Central memory CD8-positive, alpha-beta T cell (primary cell): ENCODE results near the gene PTPRM.

Source experiments
- ATAC-seq: fragments of 150-1000 bp; cut with Tn5 transposase; replicated peaks from 2 replicates; pipeline ENCODE4 v1.10.0; 2022; ENCODE audit warnings: mild to moderate bottlenecking, moderate FRiP score, moderate number of reproducible peaks; ENCODE audit not compliant: poor library complexity, severe bottlenecking; ENCODE audit errors: extremely low read depth
- DNase-seq, 2 donors: peaks; one replicate each; pipeline ENCODE4 v3.0.0; 2021; ENCODE audit warnings: low spot score in 2 of 2
- H3K27ac Mint-ChIP-seq: one replicate; pipeline ENCODE4 v1.8.0; 2022; ENCODE audit warnings: low read depth, mild to moderate bottlenecking, moderate library complexity, mixed read lengths
- H3K27me3 Mint-ChIP-seq: one replicate; pipeline ENCODE4 v1.8.0; 2022; ENCODE audit warnings: mixed read lengths
- H3K36me3 Mint-ChIP-seq: one replicate; pipeline ENCODE4 v1.8.0; 2022; ENCODE audit warnings: mild to moderate bottlenecking, moderate library complexity, mixed read lengths; ENCODE audit not compliant: insufficient read depth
- H3K4me1 Mint-ChIP-seq: one replicate; pipeline ENCODE4 v1.8.0; 2022; ENCODE audit warnings: mixed read lengths
- H3K4me3 Mint-ChIP-seq: one replicate; pipeline ENCODE4 v1.8.0; 2022; ENCODE audit warnings: mild to moderate bottlenecking, moderate library complexity, mixed read lengths
- H3K9me3 Mint-ChIP-seq: one replicate; pipeline ENCODE4 v1.8.0; 2022; ENCODE audit warnings: mixed read lengths

Gene PTPRM

DNA sequence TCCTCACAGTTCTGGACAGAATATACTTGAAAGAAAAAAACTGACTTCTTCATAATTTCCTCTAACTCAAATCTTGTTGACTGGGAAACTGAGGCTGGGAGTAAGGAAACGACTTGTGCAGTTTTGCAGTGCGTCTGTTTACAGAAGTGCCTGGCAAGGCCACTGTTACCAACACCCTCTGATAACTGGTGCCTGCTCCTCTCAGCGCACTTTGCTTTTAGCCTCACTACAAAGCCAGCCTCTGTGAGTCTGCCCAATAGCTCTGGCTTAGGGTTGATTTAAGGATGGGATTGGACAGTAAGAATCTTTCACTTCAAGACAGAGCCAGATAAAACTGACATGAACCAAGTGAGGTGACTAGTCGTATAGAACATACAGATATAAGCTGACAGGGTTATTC, 410.8 kb downstream of the PTPRM start:
- Mint-ChIP-seq H3K9me3 (no peaks in the 10 kb centered on the region), H3K4me1 (peaks cover 3% of the 10 kb centered on the region), H3K27ac (no peak overlapping the region), H3K36me3 (no peaks in the 10 kb centered on the region), H3K4me3 (no peak overlapping the region), H3K27me3 (no peaks in the 10 kb centered on the region)
- ATAC-seq, result no peak
- no peak for DNase-seq

- no peaks in the 10 kb centered on the region for H3K36me3 Mint-ChIP-seq
- no peak for DNase-seq
- no peak overlapping the region for H3K27ac Mint-ChIP-seq
- no peaks in the 10 kb centered on the region for H3K27me3 Mint-ChIP-seq
- no peaks in the 10 kb centered on the region for H3K9me3 Mint-ChIP-seq
- peaks cover 12% of the 10 kb centered on the region for H3K4me1 Mint-ChIP-seq
- no peak for ATAC-seq
- no peak overlapping the region for H3K4me3 Mint-ChIP-seq
These were observed 411.7 kb downstream of the PTPRM start for GRCh38 chr18:7978834-7979233.

DNA sequence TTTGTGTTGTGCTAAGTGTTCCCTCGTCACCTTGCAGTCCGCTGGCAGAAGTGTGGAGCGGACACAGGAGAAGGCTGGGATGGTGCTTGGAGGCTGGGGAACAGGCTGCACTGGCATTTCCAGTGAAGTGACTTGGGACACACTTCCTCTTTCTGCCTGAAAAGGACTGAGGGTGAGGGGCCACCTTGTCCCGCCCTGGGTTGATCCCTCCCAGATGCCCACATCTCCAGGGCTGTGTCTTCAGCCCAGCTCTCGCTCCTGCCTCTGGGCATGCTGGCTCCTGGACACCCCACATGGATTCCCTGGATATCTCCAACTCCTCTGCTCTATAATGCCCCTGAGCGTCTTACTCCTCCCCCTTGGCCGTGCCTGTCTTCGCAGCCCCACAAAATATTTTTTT, 412.6 kb downstream of the PTPRM start:
- H3K27me3 Mint-ChIP-seq, result no peaks in the 10 kb centered on the region

DNA sequence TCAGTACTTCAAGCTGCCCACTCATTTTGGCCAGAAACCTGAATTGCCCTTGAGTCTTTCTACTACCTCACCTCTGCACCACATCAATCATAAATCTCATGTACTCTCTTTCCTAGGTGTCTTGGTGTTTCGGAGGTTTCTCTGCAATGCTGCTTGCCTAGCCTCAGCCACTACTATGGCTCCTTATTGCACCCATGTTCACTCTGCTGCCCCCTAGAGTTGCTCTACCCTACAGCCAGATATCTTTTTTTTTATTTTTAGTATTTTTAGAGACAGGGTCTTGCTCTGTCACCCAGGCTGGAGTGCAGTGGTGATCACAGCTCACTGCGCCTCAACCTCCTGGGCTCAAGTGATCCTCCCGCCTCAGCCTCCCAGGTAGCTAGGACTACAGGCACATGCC, 413.0 kb downstream of the PTPRM start:
- peak overlapping the region; percentile 58 for H3K27ac Mint-ChIP-seq
- ATAC-seq (no peak), DNase-seq (no peak)
- no peaks in the 10 kb centered on the region for H3K27me3 Mint-ChIP-seq
- H3K4me1 Mint-ChIP-seq, result peaks cover 12% of the 10 kb centered on the region
- no peaks in the 10 kb centered on the region for H3K36me3 Mint-ChIP-seq
- no peak overlapping the region for H3K4me3 Mint-ChIP-seq
- no peaks in the 10 kb centered on the region for H3K9me3 Mint-ChIP-seq

More for the DNA sequence above, 412.6 kb downstream of the PTPRM start:
- ATAC-seq (no peak), DNase-seq (no peak)
- H3K36me3 Mint-ChIP-seq, result no peaks in the 10 kb centered on the region
- H3K4me3 Mint-ChIP-seq, result no peak overlapping the region
- no peak overlapping the region for H3K27ac Mint-ChIP-seq
- no peaks in the 10 kb centered on the region for H3K9me3 Mint-ChIP-seq
- H3K4me1 Mint-ChIP-seq, result peaks cover 12% of the 10 kb centered on the region

DNA sequence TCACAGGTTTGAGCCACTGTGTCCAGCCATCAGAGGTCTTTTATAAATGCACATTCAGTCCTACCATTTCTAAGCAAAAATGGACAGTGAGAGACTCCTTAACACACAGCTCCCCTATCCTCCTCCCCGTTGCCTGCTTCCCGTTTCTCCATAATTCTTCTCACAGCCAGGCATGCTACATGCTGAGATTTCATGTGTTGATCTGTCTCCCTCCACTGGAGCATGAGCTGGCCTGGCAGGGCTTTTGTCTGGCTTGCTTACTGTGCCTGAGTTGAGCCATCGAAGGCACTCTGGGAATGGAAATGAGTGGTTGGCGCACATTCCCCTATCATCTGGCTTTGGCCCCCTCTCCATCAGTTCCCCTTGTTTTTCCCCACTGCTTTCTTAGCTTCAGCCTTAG, 413.5 kb downstream of the PTPRM start:
- Mint-ChIP-seq H3K4me3 (no peak overlapping the region), H3K27ac (peak overlapping the region; percentile 58), H3K27me3 (no peaks in the 10 kb centered on the region), H3K36me3 (no peaks in the 10 kb centered on the region), H3K4me1 (peaks cover 12% of the 10 kb centered on the region), H3K9me3 (no peaks in the 10 kb centered on the region)
- ATAC-seq (no peak), DNase-seq (no peak)

DNA sequence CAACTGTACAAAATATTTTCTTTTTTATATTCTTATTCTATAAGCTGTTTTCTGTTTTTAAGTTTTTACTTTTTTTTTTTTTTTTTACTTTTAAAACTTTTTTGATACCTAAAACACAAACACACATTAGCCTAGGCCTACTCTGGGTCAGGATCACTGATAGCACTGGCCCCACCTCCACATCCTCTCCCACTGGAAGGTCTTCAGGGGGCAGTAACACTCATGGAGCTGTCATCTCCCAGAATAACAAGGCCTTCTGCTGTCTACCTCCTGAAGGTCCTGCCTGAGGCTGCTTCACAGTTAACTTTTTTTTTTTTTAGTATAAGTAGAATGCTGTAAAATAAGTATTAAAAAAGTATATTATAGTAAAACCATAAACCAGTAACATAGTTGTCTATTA, 415.1 kb downstream of the PTPRM start:
- Mint-ChIP-seq H3K9me3 (no peaks in the 10 kb centered on the region), H3K4me1 (peaks cover 12% of the 10 kb centered on the region), H3K4me3 (no peak overlapping the region), H3K36me3 (peaks cover 2% of the 10 kb centered on the region), H3K27me3 (no peaks in the 10 kb centered on the region), H3K27ac (no peak overlapping the region)
- no peak for ATAC-seq
- no peak for DNase-seq

DNA sequence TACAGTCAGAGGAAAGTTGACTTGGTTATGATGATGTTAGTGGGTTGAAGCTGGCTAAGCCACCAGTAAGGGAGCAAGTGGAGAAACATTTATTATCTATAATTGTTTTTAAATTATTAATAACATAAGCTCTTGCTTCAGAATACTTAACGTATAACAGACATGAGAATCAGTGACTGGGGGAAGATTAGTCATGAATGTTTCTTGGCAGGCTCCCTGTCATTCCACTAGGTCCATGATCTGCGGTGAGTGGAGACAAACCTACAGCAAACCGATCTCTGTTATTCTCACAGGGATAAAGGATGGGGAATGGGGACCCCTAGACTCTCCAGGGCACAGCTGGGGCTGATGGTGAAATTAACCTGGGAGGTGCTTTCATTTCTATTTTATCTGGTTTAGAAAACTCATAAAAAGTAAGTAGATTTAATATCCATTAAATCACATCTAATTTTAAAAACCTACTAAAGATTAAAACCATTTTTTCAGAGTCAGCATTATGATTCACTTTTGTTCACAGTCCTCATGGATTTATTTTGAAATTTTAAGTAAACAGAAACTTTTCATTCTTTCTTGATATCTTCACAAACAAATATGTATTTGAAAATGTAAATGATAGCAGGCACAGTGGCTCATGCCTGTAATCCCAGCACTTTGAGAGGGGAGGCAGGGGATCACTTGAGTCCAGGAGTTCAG, 420.3 kb downstream of the PTPRM start:
- DNase-seq, result no peak
- H3K4me1 Mint-ChIP-seq, result peaks cover 17% of the 10 kb centered on the region
- no peak for ATAC-seq

DNA sequence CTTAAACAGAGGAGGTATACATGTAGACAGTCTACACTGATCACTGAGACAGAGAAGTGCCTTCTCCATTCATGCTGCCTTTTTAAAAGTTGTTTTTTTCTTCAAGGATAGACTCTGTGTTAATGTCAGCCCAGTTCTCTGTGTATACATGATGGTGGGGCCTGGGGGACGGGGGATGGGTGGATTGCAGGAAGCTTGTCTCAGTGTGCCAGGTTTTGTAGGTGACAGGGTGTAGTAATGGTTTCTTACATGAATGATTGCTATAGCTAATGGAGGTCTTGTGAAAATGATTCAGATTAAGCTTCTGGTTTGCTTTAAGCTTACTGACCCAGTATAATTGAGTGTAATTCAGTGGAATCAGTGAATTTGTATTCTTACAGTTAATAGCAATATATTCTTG, 423.6 kb downstream of the PTPRM start:
- no peaks in the 10 kb centered on the region for H3K27me3 Mint-ChIP-seq
- peaks cover 2% of the 10 kb centered on the region for H3K36me3 Mint-ChIP-seq
- peaks cover 5% of the 10 kb centered on the region for H3K4me1 Mint-ChIP-seq
- H3K27ac Mint-ChIP-seq, result no peak overlapping the region
- ATAC-seq (no peak), DNase-seq (no peak)
- peaks cover 15% of the 10 kb centered on the region for H3K9me3 Mint-ChIP-seq
- H3K4me3 Mint-ChIP-seq, result no peak overlapping the region

More for the DNA sequence above, 420.3 kb downstream of the PTPRM start:
- Mint-ChIP-seq H3K36me3 (peaks cover 2% of the 10 kb centered on the region), H3K9me3 (peaks cover 5% of the 10 kb centered on the region), H3K4me3 (no peak overlapping the region), H3K27ac (no peak overlapping the region), H3K27me3 (no peaks in the 10 kb centered on the region)

DNA sequence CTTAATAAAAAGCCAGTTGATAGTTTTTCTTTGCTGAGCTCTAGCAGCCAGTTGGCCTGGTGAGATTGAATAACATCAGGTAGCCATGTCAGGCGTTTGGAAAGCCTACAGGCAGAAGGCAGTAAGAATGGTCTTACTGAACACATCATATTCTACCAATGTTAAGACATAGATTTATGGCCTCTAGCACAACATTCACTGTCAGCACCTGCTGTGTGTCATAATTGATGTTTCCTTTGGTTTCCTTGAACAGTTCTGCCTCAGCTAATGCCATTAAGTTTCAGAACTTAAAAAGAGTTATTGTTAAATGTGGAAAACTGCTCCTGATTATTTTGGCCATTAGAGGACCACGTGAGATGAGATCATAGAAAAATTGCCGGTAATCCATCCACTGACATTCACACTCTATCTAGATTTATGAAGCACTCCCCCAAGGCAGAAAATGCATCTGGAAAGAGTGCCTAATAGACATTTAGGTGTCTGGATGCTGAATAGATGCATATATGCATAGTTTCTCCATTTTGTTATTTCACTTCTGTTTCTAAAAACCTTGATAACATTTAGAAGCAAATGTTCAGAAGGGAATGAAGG, 434.7 kb downstream of the PTPRM start:
- Mint-ChIP-seq H3K36me3 (peaks cover 2% of the 10 kb centered on the region), H3K27me3 (no peaks in the 10 kb centered on the region), H3K27ac (no peak overlapping the region), H3K9me3 (peaks cover 4% of the 10 kb centered on the region), H3K4me3 (no peak overlapping the region), H3K4me1 (peaks cover 6% of the 10 kb centered on the region)
- no peak for ATAC-seq
- DNase-seq, result no peak

- Mint-ChIP-seq H3K9me3 (peaks cover 4% of the 10 kb centered on the region), H3K27me3 (no peaks in the 10 kb centered on the region), H3K4me1 (peaks cover 6% of the 10 kb centered on the region), H3K4me3 (no peak overlapping the region), H3K27ac (no peak overlapping the region), H3K36me3 (peaks cover 2% of the 10 kb centered on the region)
- no peak for DNase-seq
- ATAC-seq, result no peak
These were observed 437.0 kb downstream of the PTPRM start for GRCh38 chr18:8003878-8004675.

DNA sequence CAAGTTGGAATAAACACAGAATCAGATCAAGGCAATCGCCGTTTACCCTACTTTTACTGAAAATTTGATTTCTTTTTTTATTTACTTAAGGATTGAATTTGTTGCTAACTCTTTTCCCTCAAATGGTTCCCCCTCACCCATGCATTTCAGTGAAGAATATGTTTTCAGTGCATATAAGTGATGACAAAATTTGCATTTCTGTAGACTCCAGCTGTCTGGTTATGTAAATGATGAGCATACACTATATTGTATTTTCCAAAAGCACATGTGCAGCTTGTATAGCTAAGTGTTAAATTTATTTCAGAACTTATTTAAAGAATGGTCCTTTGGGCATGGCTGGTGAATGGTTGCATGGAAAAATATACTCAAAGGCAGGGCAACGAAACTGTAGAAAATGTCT, 437.7 kb downstream of the PTPRM start:
- Mint-ChIP-seq H3K4me1 (peaks cover 6% of the 10 kb centered on the region), H3K36me3 (peaks cover 2% of the 10 kb centered on the region), H3K4me3 (no peak overlapping the region), H3K9me3 (no peaks in the 10 kb centered on the region), H3K27ac (no peak overlapping the region), H3K27me3 (no peaks in the 10 kb centered on the region)
- ATAC-seq (no peak), DNase-seq (no peak)

DNA sequence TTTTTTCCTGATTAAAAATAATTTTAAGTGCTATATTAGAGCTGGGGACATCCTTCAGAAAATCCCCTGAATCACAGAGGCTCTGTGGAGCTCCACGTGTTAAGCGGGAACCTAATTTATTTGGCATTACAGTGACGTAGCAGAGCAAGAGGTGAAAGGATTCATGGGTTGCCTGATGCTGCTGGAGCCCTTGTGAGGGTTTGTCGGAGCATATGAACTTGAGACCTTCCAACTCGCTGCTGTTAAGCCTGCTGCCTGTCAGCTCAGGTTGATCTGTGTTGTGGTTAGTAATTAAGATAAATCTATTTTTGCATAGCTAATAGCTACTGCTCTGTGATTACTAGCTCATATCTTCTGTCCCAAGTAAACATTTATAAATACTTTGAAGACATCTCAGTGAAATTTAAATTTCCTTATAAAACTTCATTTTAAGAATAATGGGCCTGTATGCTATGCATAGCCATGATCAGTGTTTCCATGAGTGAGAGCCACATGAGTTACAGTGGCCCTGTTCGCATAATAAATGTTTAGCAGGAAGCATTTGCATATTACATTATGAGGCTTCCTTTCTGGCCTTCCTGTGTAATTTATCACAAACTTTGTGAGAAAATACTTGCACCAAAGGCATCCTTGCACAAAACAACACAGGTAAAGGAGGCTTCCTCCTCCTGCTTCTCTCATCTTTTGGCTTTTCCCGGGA, 438.9 kb downstream of the PTPRM start:
- ATAC-seq (no peak), DNase-seq (no peak)
- Mint-ChIP-seq H3K36me3 (peaks cover 2% of the 10 kb centered on the region), H3K4me3 (no peak overlapping the region), H3K4me1 (peaks cover 6% of the 10 kb centered on the region), H3K27ac (no peak overlapping the region), H3K9me3 (no peaks in the 10 kb centered on the region), H3K27me3 (no peaks in the 10 kb centered on the region)
